Erythroblast (primary cell): Measurements from ENCODE around the gene C8B.

Experiments used
- GATA1 ChIP-seq: IDR thresholded peaks from 2 replicates; pipeline ENCODE4 v1.6.1; 2011; ENCODE audit warnings: low read depth, mild to moderate bottlenecking, control low read depth, low read length, moderate library complexity
- POLR2A ChIP-seq: IDR thresholded peaks from 2 replicates; pipeline ENCODE4 v1.6.1; 2011; ENCODE audit warnings: mild to moderate bottlenecking, low read length

DNA sequence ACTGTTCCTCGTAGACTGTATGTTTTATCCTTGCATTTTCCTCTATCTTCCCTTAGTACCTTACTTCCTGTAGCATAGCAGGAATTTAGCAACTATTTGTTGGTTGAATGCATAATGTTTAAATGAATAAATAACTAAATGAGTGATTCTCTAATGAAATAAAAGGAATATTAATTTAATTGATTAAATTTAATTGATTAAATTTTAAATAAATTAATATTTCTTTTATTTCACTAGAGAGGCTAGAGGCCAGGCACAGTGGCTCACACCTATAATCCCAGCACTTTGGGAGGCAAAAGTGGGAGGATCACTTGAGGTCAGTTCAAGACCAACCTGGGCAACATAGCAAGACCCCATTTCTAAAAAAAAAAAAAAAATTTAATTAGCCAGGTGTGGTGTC is 25.8 kb downstream of the C8B start:
- TF ChIP-seq POLR2A (no peak), GATA1 (no peak)
